OCI-LY1 (cell line): ENCODE data around the gene PDGFD.
A peak's percentile ranks its signal among the peaks of the same experiment; 100 is the strongest.

ENCODE experiments used
- H2AFZ ChIP-seq: fragments of 200-600 bp; sonication (generic), shearing (Covaris generic); 2 replicates; pipeline ENCODE4 v1.6.0; 2014; ENCODE audit warnings: antibody characterized with exemption, mild to moderate bottlenecking, low read length
- H3F3A ChIP-seq: fragments of 200-600 bp; sonication (generic), shearing (Covaris generic); 2 replicates; pipeline ENCODE4 v1.6.0; 2014; ENCODE audit warnings: mild to moderate bottlenecking, antibody characterized with exemption, low read length, moderate library complexity; ENCODE audit not compliant: insufficient read depth
- H3K27ac ChIP-seq: fragments of 200-600 bp; sonication (generic); 2 replicates; pipeline ENCODE4 v1.5.1; 2014; ENCODE audit warnings: low read length, mixed run types, mild to moderate bottlenecking, low read depth; ENCODE audit not compliant: poor library complexity, severe bottlenecking
- H3K27me3 ChIP-seq: fragments of 200-600 bp; sonication (generic); 2 replicates; pipeline ENCODE4 v1.6.0; 2014; ENCODE audit warnings: antibody characterized with exemption, mild to moderate bottlenecking, low read length, moderate library complexity; ENCODE audit not compliant: insufficient read depth
- H3K36me3 ChIP-seq: fragments of 200-600 bp; sonication (generic); 2 replicates; pipeline ENCODE4 v1.6.1; 2014; ENCODE audit warnings: mild to moderate bottlenecking, antibody characterized with exemption, low read length, moderate library complexity, mixed read lengths; ENCODE audit not compliant: insufficient read depth
- H3K4me1 ChIP-seq: fragments of 200-600 bp; sonication (generic); 2 replicates; pipeline ENCODE4 v1.5.1; 2014; ENCODE audit warnings: mild to moderate bottlenecking, low read length, moderate library complexity; ENCODE audit not compliant: insufficient read depth, severe bottlenecking
- H3K4me2 ChIP-seq: fragments of 200-600 bp; sonication (generic), shearing (Covaris generic); 2 replicates; pipeline ENCODE4 v1.6.1; 2014; ENCODE audit warnings: low read length
- H3K4me3 ChIP-seq: fragments of 200-600 bp; sonication (generic); 2 replicates; pipeline ENCODE4 v1.5.1; 2014; ENCODE audit warnings: low read length, low read depth, mild to moderate bottlenecking, mixed read lengths; ENCODE audit not compliant: poor library complexity, severe bottlenecking
- H3K79me2 ChIP-seq: fragments of 200-600 bp; shearing (Covaris generic); 2 replicates; pipeline ENCODE4 v1.6.1; 2016; ENCODE audit warnings: mixed run types, low read length, mixed read lengths; ENCODE audit not compliant: insufficient read depth
- H3K9ac ChIP-seq: fragments of 200-600 bp; sonication (generic), shearing (Covaris generic); 2 replicates; pipeline ENCODE4 v1.6.1; 2014; ENCODE audit warnings: mild to moderate bottlenecking, low read length, mixed read lengths
- H3K9me2 ChIP-seq: fragments of 200-600 bp; sonication (generic), shearing (Covaris generic); 2 replicates; pipeline ENCODE4 v1.6.1; 2014; ENCODE audit warnings: low read depth, mild to moderate bottlenecking, low read length, mixed read lengths
- H3K9me3 ChIP-seq: fragments of 200-600 bp; shearing (Covaris generic); 2 replicates; pipeline ENCODE4 v1.6.1; 2014; ENCODE audit warnings: low read length, mixed read lengths
- H4K20me1 ChIP-seq: fragments of 200-600 bp; sonication (generic), shearing (Covaris generic); 2 replicates; pipeline ENCODE4 v1.6.0; 2016; ENCODE audit warnings: mild to moderate bottlenecking, low read length; ENCODE audit not compliant: insufficient read depth
- EZH2 ChIP-seq: fragments of 200-600 bp; sonication (generic), shearing (Covaris generic); IDR thresholded peaks from 2 replicates; pipeline ENCODE4 v1.8.0; 2017; ENCODE audit warnings: borderline replicate concordance, mixed run types, mild to moderate bottlenecking, antibody characterized with exemption, low read length, moderate library complexity, mixed read lengths
- TF ChIP-seq, protein P1 (sequence below): fragments of 200-600 bp; sonication (generic), shearing (Covaris generic); IDR thresholded peaks from 2 replicates; pipeline ENCODE4 v1.5.1; 2017; ENCODE audit warnings: mild to moderate bottlenecking, antibody characterized with exemption, low read length, moderate library complexity, mixed read lengths

Gene PDGFD

DNA sequence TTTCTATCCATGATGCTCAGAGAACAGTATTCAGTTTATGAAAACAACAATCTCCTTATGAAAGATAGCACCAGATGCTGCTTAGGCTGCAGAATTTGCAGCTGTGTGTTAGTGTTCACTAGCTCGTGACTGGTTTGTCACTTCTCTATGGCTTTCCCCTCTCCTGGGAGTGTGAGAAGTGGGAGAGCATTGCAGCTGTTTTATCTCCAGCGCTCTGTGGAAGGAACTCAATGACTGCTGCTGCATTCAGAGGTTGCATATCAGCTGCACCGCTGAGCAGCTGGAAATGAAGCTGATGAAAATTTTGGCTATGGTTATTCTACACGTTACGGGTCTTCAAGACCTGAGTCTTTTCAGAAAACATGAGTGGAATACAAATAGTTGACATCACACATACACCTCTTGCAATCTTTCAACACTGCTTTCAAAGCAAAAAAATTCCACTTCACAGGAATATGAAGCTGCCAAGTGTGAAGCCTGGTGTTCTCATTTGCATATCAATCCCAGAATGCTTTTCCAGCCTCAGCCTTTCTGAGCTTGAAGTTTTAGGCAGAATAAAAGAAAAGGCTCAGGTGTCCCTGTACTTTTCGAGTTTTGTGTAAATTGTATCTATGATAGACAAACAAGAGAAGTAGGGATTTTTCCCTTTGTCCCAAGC lies 276.8 kb downstream of the PDGFD start:
- Histone ChIP-seq H4K20me1 (no peaks in the 10 kb centered on the region), H3K4me2 (peak overlapping the region; percentile 27; the same call in 1 of the 2 replicates), H3F3A (no peaks in the 10 kb centered on the region), H3K4me1 (peaks cover 15% of the 10 kb centered on the region), H3K27me3 (no peaks in the 10 kb centered on the region), H3K27ac (no peak overlapping the region), H3K79me2 (no peaks in the 10 kb centered on the region), H3K36me3 (no peaks in the 10 kb centered on the region), H2AFZ (no peak overlapping the region), H3K9me3 (no peaks in the 10 kb centered on the region), H3K9me2 (no peaks in the 10 kb centered on the region), H3K4me3 (no peak overlapping the region), H3K9ac (no peak overlapping the region)
- no peak for TF ChIP-seq EZH2
- TF ChIP-seq, protein P1, sequence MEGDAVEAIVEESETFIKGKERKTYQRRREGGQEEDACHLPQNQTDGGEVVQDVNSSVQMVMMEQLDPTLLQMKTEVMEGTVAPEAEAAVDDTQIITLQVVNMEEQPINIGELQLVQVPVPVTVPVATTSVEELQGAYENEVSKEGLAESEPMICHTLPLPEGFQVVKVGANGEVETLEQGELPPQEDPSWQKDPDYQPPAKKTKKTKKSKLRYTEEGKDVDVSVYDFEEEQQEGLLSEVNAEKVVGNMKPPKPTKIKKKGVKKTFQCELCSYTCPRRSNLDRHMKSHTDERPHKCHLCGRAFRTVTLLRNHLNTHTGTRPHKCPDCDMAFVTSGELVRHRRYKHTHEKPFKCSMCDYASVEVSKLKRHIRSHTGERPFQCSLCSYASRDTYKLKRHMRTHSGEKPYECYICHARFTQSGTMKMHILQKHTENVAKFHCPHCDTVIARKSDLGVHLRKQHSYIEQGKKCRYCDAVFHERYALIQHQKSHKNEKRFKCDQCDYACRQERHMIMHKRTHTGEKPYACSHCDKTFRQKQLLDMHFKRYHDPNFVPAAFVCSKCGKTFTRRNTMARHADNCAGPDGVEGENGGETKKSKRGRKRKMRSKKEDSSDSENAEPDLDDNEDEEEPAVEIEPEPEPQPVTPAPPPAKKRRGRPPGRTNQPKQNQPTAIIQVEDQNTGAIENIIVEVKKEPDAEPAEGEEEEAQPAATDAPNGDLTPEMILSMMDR: no peak

DNA sequence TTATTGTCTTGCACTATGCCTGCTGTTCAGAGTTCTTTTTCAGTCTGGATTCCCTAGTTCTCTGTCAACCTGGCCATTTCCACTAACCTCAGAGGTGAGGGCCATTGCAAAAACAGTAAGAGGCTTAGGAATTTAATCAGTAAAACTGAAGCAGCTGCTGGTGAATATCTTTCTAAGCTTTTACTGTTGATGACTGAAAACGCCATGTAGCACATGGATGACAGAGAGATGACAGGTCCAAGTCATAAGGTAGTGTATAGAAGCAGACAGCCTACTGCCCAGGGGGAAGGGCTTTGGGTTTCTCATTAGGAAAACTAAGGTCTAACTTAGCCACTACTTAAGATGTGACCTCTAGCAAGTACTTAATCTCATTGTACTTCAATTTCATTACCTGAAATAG lies 280.1 kb downstream of the PDGFD start:
- H3F3A ChIP-seq: no peaks in the 10 kb centered on the region
- no peak overlapping the region for H3K4me2 ChIP-seq
- peaks cover 15% of the 10 kb centered on the region for H3K4me1 ChIP-seq
- no peaks in the 10 kb centered on the region for H3K79me2 ChIP-seq
- no peak for TF ChIP-seq EZH2
- TF ChIP-seq, protein P1: no peak
- H3K27me3 ChIP-seq: no peaks in the 10 kb centered on the region
- H3K4me3 ChIP-seq: no peak overlapping the region
- H2AFZ ChIP-seq: no peak overlapping the region
- no peaks in the 10 kb centered on the region for H3K9me3 ChIP-seq
- no peak overlapping the region for H3K9ac ChIP-seq
- no peak overlapping the region for H3K27ac ChIP-seq
- no peaks in the 10 kb centered on the region for H3K9me2 ChIP-seq
- no peaks in the 10 kb centered on the region for H4K20me1 ChIP-seq
- H3K36me3 ChIP-seq: no peaks in the 10 kb centered on the region

DNA sequence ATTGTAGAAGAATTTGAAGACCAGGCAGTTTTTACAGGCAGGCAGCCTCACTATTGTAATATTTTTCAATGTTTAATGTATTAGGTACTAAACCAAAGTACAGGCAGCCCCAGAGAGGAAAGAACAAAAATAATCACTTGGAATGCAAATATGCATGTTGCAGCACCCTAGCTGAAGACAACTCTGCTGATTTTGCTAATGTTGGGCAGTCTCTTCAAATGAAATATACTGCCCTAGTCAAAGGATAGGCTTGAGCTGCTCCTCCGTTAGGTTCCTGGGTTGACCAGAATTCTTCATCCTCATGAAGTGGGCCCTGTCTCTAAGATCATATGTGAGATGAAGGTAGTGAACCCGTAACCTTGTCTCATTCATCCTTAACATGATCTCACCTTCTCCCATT lies 280.7 kb downstream of the PDGFD start:
- Histone ChIP-seq H3K27me3 (no peaks in the 10 kb centered on the region), H4K20me1 (no peaks in the 10 kb centered on the region), H3K4me2 (no peak overlapping the region), H3K9me2 (no peaks in the 10 kb centered on the region), H3K79me2 (no peaks in the 10 kb centered on the region), H3K36me3 (no peaks in the 10 kb centered on the region), H3K4me3 (no peak overlapping the region), H3K9ac (no peak overlapping the region), H3K27ac (no peak overlapping the region), H3K9me3 (no peaks in the 10 kb centered on the region), H2AFZ (no peak overlapping the region), H3F3A (no peaks in the 10 kb centered on the region), H3K4me1 (peaks cover 15% of the 10 kb centered on the region)
- TF ChIP-seq, protein P1: no peak
- TF ChIP-seq EZH2: no peak
